WTC11 (cell line): ENCODE results near the gene NRG2. TPM values are rescaled to one million over a fixed set of nuclear protein-coding genes. Genes with fewer than 3 reads are reported as not detected.

Experiments
- ATAC-seq: fragments of 200-7000 bp; cut with Tn5 transposase; 2 replicates; pipeline ENCODE4 v1.10.0; 2021; ENCODE audit warnings: mild to moderate bottlenecking, moderate library complexity
- Bru-seq: library from RNA; stranded (reverse); fragments of 400-500 nt; gene quantifications from one replicate; lab custom pipeline; 2021; lab: Mats Ljungman, UMichigan
- CTCF ChIA-PET: fragments of 300-600 bp; sonication (Branson Sonifier 250); formaldehyde crosslinking; loops from one replicate; lab custom pipeline; 2021; ENCODE audit warnings: antibody characterized with exemption; lab: Charles Lee
- POLR2A ChIA-PET: fragments of 350-600 bp; sonication (Branson Sonifier 250); formaldehyde crosslinking; loops from one replicate; lab custom pipeline; 2021; ENCODE audit warnings: antibody characterized with exemption; lab: Charles Lee
- DNase-seq: peaks from one replicate; pipeline ENCODE4 v3.0.0; 2021; ENCODE audit warnings: low spot score
- H3K27ac Mint-ChIP-seq: 2 replicates; pipeline ENCODE4 v1.8.0; 2021; ENCODE audit warnings: mixed read lengths
- H3K27me3 Mint-ChIP-seq: 2 replicates; pipeline ENCODE4 v1.8.0; 2021; ENCODE audit warnings: low read depth, mild to moderate bottlenecking, moderate library complexity, mixed read lengths
- H3K36me3 Mint-ChIP-seq: 2 replicates; pipeline ENCODE4 v1.8.0; 2021; ENCODE audit warnings: mixed read lengths
- H3K4me1 Mint-ChIP-seq: 2 replicates; pipeline ENCODE4 v1.8.0; 2022; ENCODE audit warnings: mixed read lengths
- H3K4me3 Mint-ChIP-seq: 2 replicates; pipeline ENCODE4 v1.8.0; 2021; ENCODE audit warnings: mild to moderate bottlenecking, moderate library complexity, mixed read lengths
- H3K9me3 Mint-ChIP-seq: 2 replicates; pipeline ENCODE4 v1.8.0; 2021; ENCODE audit warnings: mixed read lengths
- AFF4 ChIP-seq: sonication (generic); formaldehyde crosslinking; IDR thresholded peaks from 2 replicates; pipeline ENCODE4 v1.8.1; 2023; ENCODE audit warnings: mild to moderate bottlenecking, missing genetic modification reagents, borderline replicate concordance
- FOXK1 ChIP-seq: sonication (generic); formaldehyde crosslinking; IDR thresholded peaks from 2 replicates; pipeline ENCODE4 v1.8.0; 2022; ENCODE audit warnings: mild to moderate bottlenecking, moderate library complexity, missing genetic modification reagents
- JUN ChIP-seq: sonication (generic); formaldehyde crosslinking; IDR thresholded peaks from 2 replicates; pipeline ENCODE4 v1.8.0; 2023; ENCODE audit warnings: mild to moderate bottlenecking, missing genetic modification reagents
- NR3C1 ChIP-seq: sonication (generic); formaldehyde crosslinking; conservative IDR thresholded peaks from 2 replicates; pipeline ENCODE4 v1.8.1; 2023; ENCODE audit warnings: low read depth, mild to moderate bottlenecking, missing genetic modification reagents
- SP1 ChIP-seq: sonication (generic); formaldehyde crosslinking; conservative IDR thresholded peaks from 2 replicates; pipeline ENCODE4 v1.8.1; 2022; ENCODE audit warnings: missing genetic modification reagents
- TEAD4 ChIP-seq: sonication (generic); formaldehyde crosslinking; IDR thresholded peaks from 2 replicates; pipeline ENCODE4 v1.8.0; 2022; ENCODE audit warnings: mild to moderate bottlenecking, missing genetic modification reagents
- ZBTB21 ChIP-seq: sonication (generic); formaldehyde crosslinking; IDR thresholded peaks from 2 replicates; pipeline ENCODE4 v1.8.1; 2023; ENCODE audit warnings: mild to moderate bottlenecking, missing genetic modification reagents, borderline replicate concordance
- ZBTB43 ChIP-seq: sonication (generic); formaldehyde crosslinking; IDR thresholded peaks from 2 replicates; pipeline ENCODE4 v1.8.1; 2023; ENCODE audit warnings: mild to moderate bottlenecking, missing genetic modification reagents
- ZNF121 ChIP-seq: sonication (generic); formaldehyde crosslinking; IDR thresholded peaks from 2 replicates; pipeline ENCODE4 v1.8.0; 2023; ENCODE audit warnings: missing genetic modification reagents
- ZNF232 ChIP-seq: sonication (generic); formaldehyde crosslinking; IDR thresholded peaks from 2 replicates; pipeline ENCODE4 v1.8.0; 2022; ENCODE audit warnings: mild to moderate bottlenecking, missing genetic modification reagents
- ZNF263 ChIP-seq: sonication (generic); formaldehyde crosslinking; IDR thresholded peaks from 2 replicates; pipeline ENCODE4 v1.8.1; 2022; ENCODE audit warnings: low read depth, mild to moderate bottlenecking, moderate library complexity, missing genetic modification reagents
- ZNF396 ChIP-seq: fragments of 250-450 bp; sonication (Bioruptor Pico); IDR thresholded peaks from 2 replicates; pipeline ENCODE4 v1.8.0; 2021; ENCODE audit warnings: mild to moderate bottlenecking, moderate library complexity, borderline replicate concordance
- long read RNA-seq, 3 experiments: library from RNA in 1 of 3; library from capped mRNA in 1 of 3; library from polyadenylated mRNA in 1 of 3; unstranded in 2 of 3; stranded (forward) in 1 of 3; transcript quantifications; one replicate each; pipeline ENCODE4 v2.0.0, GENCODE V29; 2021
- total RNA-seq: library from RNA; stranded (reverse); gene quantifications from 3 replicates; pipeline ENCODE4 v1.2.3, GENCODE V29; 2021
- TF ChIP-seq, protein P1 (sequence below): fragments of 250-450 bp; sonication (Bioruptor Pico); IDR thresholded peaks from 2 replicates; pipeline ENCODE4 v2.1.2; 2022; ENCODE audit warnings: mild to moderate bottlenecking, moderate library complexity
- TF ChIP-seq, protein P2 (sequence below): sonication (generic); formaldehyde crosslinking; IDR thresholded peaks from 2 replicates; pipeline ENCODE4 v1.8.0; 2022; ENCODE audit warnings: mild to moderate bottlenecking, missing genetic modification reagents
- TF ChIP-seq, protein P3 (sequence below): sonication (generic); formaldehyde crosslinking; IDR thresholded peaks from 2 replicates; pipeline ENCODE4 v1.8.1; 2023; ENCODE audit warnings: mild to moderate bottlenecking, missing genetic modification reagents, moderate library complexity
- TF ChIP-seq, protein P4 (sequence below): sonication (generic); formaldehyde crosslinking; IDR thresholded peaks from 2 replicates; pipeline ENCODE4 v1.8.0; 2022; ENCODE audit warnings: missing genetic modification reagents
- TF ChIP-seq, protein P5 (sequence below): sonication (generic); formaldehyde crosslinking; IDR thresholded peaks from 2 replicates; pipeline ENCODE4 v1.8.1; 2023; ENCODE audit warnings: mild to moderate bottlenecking, missing genetic modification reagents, moderate library complexity
- TF ChIP-seq, protein P6 (sequence below): sonication (generic); formaldehyde crosslinking; IDR thresholded peaks from 2 replicates; pipeline ENCODE4 v1.8.0; 2022; ENCODE audit warnings: mild to moderate bottlenecking, missing genetic modification reagents
- TF ChIP-seq, protein P7 (sequence below): sonication (generic); formaldehyde crosslinking; IDR thresholded peaks from 2 replicates; pipeline ENCODE4 v1.8.0; 2022; ENCODE audit warnings: mild to moderate bottlenecking, missing genetic modification reagents

The NRG2 gene
- 0.44 to 0.73 TPM (median 0.46 TPM) in 3 replicates for total RNA-seq
- Bru-seq, nascent RNA = percentile 16 among the genes with signal in this experiment
- long read RNA-seq, experiment 1, partial matches to known transcripts = 1 of 3 reads
- long read RNA-seq, experiment 1, other reads (novel, unspliced or antisense) = 1 of 3 reads
- long read RNA-seq, experiment 2 = 0 reads
- long read RNA-seq, experiment 3 = 0 reads

DNA sequence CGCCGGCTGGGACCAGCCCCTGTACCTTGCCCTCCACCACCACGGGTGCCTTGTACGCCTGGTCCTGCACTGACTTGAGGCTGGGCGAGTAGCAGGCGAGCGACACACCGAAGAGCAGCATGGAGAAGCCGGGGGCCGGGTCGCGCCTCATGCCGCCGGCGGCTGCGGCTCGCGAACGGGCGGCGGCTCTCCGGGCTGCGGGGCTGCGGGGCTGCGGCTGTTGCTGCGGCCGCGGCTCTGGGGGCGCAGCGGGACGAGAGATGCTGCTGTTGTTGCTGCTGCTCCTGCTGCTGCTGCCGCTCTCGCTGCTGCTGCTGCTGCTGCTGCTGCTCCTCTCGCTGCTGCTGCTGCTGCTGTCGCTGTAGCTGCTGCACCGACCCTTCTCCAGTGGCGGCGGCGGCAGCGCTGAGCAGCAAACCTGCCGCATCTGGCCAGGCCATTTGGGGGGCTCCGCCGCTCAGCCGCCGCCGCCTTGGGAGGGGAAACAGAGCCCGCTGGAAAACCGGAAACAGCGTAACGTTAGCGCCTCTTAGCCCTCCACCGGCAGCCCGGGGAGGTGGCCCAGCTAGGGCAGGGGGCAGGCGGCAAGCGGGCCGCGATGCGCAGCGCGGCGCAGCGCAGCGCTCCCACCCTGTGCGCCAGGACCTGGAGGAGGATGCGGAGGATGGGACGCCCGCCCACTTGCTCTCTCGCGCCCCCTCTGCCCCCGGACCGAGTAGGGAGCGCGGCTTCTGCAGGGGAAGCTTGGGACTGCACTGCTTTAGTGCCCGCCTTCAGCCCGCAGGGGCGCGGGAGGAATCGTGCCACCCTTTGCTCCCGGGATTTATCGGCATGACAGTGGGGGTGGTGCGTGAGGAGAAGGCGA, at the start of gene NRG2:
NRG2 (minus strand) TSS at position 657 of the 865 bp plus-strand sequence.
- H3K9me3 Mint-ChIP-seq = no peaks in the 10 kb centered on the region
- POLR2A ChIA-PET = interaction anchor here (0.8 kb wide), 1 partner anchor 9 kb away, joined by 3 read pairs; no protein-coding TSS in a partner anchor
- H3K36me3 Mint-ChIP-seq = no peaks in the 10 kb centered on the region
- peaks cover 86% of the 10 kb centered on the region for H3K27me3 Mint-ChIP-seq
- DNase-seq (peak; percentile 88), ATAC-seq (peak; percentile 89)
- peak within 1 kb of the TSS; percentile 70 for H3K4me3 Mint-ChIP-seq
- H3K4me1 Mint-ChIP-seq = peaks cover 28% of the 10 kb centered on the region
- H3K27ac Mint-ChIP-seq = no peak within 1 kb of the TSS
- CTCF ChIA-PET = interaction anchor here (0.5 to 3.3 kb wide), 28 partner anchors 11 to 587 kb away, joined by 3 to 25 read pairs (median 4); partner anchors contain the start of genes HBEGF and PURA
- TF ChIP-seq, protein P1, sequence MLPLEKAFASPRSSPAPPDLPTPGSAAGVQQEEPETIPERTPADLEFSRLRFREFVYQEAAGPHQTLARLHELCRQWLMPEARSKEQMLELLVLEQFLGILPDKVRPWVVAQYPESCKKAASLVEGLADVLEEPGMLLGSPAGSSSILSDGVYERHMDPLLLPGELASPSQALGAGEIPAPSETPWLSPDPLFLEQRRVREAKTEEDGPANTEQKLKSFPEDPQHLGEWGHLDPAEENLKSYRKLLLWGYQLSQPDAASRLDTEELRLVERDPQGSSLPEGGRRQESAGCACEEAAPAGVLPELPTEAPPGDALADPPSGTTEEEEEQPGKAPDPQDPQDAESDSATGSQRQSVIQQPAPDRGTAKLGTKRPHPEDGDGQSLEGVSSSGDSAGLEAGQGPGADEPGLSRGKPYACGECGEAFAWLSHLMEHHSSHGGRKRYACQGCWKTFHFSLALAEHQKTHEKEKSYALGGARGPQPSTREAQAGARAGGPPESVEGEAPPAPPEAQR (CRISPR knock-in tag) = no peak
- TF ChIP-seq, protein P2, sequence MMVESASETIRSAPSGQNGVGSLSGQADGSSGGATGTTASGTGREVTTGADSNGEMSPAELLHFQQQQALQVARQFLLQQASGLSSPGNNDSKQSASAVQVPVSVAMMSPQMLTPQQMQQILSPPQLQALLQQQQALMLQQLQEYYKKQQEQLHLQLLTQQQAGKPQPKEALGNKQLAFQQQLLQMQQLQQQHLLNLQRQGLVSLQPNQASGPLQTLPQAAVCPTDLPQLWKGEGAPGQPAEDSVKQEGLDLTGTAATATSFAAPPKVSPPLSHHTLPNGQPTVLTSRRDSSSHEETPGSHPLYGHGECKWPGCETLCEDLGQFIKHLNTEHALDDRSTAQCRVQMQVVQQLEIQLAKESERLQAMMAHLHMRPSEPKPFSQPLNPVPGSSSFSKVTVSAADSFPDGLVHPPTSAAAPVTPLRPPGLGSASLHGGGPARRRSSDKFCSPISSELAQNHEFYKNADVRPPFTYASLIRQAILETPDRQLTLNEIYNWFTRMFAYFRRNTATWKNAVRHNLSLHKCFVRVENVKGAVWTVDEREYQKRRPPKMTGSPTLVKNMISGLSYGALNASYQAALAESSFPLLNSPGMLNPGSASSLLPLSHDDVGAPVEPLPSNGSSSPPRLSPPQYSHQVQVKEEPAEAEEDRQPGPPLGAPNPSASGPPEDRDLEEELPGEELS (CRISPR knock-in tag) = no peak
- TF ChIP-seq NR3C1 (no peak), SP1 (CRISPR knock-in tag) (peak; percentile 60), ZBTB21 (0 out of 2 replicates have a peak, but pooled peaks have one; percentile 12), ZNF232 (no peak), ZBTB43 (CRISPR knock-in tag) (no peak), FOXK1 (CRISPR knock-in tag) (no peak), AFF4 (CRISPR knock-in tag) (no peak), ZNF396 (CRISPR knock-in tag) (no peak), TEAD4 (CRISPR knock-in tag) (no peak), JUN (0 out of 2 replicates have a peak, but pooled peaks have one; percentile 17), ZNF263 (CRISPR knock-in tag) (no peak), ZNF121 (no peak)
- TF ChIP-seq, protein P3, sequence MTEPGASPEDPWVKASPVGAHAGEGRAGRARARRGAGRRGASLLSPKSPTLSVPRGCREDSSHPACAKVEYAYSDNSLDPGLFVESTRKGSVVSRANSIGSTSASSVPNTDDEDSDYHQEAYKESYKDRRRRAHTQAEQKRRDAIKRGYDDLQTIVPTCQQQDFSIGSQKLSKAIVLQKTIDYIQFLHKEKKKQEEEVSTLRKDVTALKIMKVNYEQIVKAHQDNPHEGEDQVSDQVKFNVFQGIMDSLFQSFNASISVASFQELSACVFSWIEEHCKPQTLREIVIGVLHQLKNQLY = no peak
- TF ChIP-seq, protein P4, sequence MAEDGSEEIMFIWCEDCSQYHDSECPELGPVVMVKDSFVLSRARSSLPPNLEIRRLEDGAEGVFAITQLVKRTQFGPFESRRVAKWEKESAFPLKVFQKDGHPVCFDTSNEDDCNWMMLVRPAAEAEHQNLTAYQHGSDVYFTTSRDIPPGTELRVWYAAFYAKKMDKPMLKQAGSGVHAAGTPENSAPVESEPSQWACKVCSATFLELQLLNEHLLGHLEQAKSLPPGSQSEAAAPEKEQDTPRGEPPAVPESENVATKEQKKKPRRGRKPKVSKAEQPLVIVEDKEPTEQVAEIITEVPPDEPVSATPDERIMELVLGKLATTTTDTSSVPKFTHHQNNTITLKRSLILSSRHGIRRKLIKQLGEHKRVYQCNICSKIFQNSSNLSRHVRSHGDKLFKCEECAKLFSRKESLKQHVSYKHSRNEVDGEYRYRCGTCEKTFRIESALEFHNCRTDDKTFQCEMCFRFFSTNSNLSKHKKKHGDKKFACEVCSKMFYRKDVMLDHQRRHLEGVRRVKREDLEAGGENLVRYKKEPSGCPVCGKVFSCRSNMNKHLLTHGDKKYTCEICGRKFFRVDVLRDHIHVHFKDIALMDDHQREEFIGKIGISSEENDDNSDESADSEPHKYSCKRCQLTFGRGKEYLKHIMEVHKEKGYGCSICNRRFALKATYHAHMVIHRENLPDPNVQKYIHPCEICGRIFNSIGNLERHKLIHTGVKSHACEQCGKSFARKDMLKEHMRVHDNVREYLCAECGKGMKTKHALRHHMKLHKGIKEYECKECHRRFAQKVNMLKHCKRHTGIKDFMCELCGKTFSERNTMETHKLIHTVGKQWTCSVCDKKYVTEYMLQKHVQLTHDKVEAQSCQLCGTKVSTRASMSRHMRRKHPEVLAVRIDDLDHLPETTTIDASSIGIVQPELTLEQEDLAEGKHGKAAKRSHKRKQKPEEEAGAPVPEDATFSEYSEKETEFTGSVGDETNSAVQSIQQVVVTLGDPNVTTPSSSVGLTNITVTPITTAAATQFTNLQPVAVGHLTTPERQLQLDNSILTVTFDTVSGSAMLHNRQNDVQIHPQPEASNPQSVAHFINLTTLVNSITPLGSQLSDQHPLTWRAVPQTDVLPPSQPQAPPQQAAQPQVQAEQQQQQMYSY (CRISPR knock-in tag) = no peak
- TF ChIP-seq, protein P5, sequence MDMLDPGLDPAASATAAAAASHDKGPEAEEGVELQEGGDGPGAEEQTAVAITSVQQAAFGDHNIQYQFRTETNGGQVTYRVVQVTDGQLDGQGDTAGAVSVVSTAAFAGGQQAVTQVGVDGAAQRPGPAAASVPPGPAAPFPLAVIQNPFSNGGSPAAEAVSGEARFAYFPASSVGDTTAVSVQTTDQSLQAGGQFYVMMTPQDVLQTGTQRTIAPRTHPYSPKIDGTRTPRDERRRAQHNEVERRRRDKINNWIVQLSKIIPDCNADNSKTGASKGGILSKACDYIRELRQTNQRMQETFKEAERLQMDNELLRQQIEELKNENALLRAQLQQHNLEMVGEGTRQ (CRISPR knock-in tag) = no peak
- TF ChIP-seq, protein P6, sequence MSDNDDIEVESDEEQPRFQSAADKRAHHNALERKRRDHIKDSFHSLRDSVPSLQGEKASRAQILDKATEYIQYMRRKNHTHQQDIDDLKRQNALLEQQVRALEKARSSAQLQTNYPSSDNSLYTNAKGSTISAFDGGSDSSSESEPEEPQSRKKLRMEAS (CRISPR knock-in tag) = no peak; the same call in 1 of the 2 replicates
- TF ChIP-seq, protein P7, sequence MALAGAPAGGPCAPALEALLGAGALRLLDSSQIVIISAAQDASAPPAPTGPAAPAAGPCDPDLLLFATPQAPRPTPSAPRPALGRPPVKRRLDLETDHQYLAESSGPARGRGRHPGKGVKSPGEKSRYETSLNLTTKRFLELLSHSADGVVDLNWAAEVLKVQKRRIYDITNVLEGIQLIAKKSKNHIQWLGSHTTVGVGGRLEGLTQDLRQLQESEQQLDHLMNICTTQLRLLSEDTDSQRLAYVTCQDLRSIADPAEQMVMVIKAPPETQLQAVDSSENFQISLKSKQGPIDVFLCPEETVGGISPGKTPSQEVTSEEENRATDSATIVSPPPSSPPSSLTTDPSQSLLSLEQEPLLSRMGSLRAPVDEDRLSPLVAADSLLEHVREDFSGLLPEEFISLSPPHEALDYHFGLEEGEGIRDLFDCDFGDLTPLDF (CRISPR knock-in tag) = no peak
